Activated B cell treated with CpG ODN at 0.5 μM for 24 hours (primary cell): ENCODE data around the gene TMEM132D. TPM values are rescaled to one million over a fixed set of nuclear protein-coding genes. Genes with fewer than 3 reads are reported as not detected.

Experiments used
- ATAC-seq: fragments of 200-7000 bp; cut with Tn5 transposase; one replicate; pipeline ENCODE4 v1.10.0; 2021; ENCODE audit warnings: low read depth, mild to moderate bottlenecking, moderate library complexity
- CTCF ChIA-PET: fragments of 350-600 bp; sonication (Branson Sonifier 250); formaldehyde crosslinking; loops from one replicate; lab custom pipeline; 2021; ENCODE audit warnings: antibody characterized with exemption; lab: Charles Lee
- POLR2A ChIA-PET: fragments of 350-600 bp; sonication (Branson Sonifier 250); formaldehyde crosslinking; loops from one replicate; lab custom pipeline; 2021; ENCODE audit warnings: antibody characterized with exemption; lab: Charles Lee
- DNase-seq: peaks from one replicate; pipeline ENCODE4 v3.0.0; 2022
- H3K27ac Mint-ChIP-seq: one replicate; pipeline ENCODE4 v1.8.0; 2020; ENCODE audit warnings: mixed read lengths
- H3K27me3 Mint-ChIP-seq: one replicate; pipeline ENCODE4 v1.8.0; 2021; ENCODE audit warnings: mixed read lengths
- H3K36me3 Mint-ChIP-seq: one replicate; pipeline ENCODE4 v1.8.0; 2021; ENCODE audit warnings: low read depth, mixed read lengths
- H3K4me1 Mint-ChIP-seq: one replicate; pipeline ENCODE4 v1.8.0; 2021; ENCODE audit warnings: mixed read lengths
- H3K4me3 Mint-ChIP-seq: one replicate; pipeline ENCODE4 v1.8.0; 2020; ENCODE audit warnings: mild to moderate bottlenecking, mixed read lengths
- H3K9me3 Mint-ChIP-seq: one replicate; pipeline ENCODE4 v1.8.0; 2020; ENCODE audit warnings: mixed read lengths
- intact Hi-C: fragments of 100-400 bp; cut with micrococcal nuclease; formaldehyde crosslinking; loops from one replicate; pipeline ENCODE4 v1.15.1; 2024
- total RNA-seq: library from RNA; stranded (reverse); gene quantifications from 2 replicates; pipeline ENCODE4 v1.2.3, GENCODE V29; 2022
- TF ChIP-seq, protein P1 (sequence below): fragments of 200-600 bp; IDR thresholded peaks from one replicate; pipeline ENCODE4 v1.8.0; 2022; ENCODE audit warnings: antibody characterized with exemption, mild to moderate bottlenecking

TMEM132D gene
- total RNA-seq, 1 donor from 2014 or later, result not detected

GRCh38 chr12:129815846-129816245, 88.0 kb downstream of the TMEM132D start:
- H3K4me3 Mint-ChIP-seq, result no peak overlapping the region
- CTCF ChIA-PET, result no interaction called here
- DNase-seq (no peak), ATAC-seq (no peak)
- H3K9me3 Mint-ChIP-seq, result no peaks in the 10 kb centered on the region
- TF ChIP-seq, protein P1, sequence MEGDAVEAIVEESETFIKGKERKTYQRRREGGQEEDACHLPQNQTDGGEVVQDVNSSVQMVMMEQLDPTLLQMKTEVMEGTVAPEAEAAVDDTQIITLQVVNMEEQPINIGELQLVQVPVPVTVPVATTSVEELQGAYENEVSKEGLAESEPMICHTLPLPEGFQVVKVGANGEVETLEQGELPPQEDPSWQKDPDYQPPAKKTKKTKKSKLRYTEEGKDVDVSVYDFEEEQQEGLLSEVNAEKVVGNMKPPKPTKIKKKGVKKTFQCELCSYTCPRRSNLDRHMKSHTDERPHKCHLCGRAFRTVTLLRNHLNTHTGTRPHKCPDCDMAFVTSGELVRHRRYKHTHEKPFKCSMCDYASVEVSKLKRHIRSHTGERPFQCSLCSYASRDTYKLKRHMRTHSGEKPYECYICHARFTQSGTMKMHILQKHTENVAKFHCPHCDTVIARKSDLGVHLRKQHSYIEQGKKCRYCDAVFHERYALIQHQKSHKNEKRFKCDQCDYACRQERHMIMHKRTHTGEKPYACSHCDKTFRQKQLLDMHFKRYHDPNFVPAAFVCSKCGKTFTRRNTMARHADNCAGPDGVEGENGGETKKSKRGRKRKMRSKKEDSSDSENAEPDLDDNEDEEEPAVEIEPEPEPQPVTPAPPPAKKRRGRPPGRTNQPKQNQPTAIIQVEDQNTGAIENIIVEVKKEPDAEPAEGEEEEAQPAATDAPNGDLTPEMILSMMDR, result no peak
- no peaks in the 10 kb centered on the region for H3K36me3 Mint-ChIP-seq
- no peaks in the 10 kb centered on the region for H3K27me3 Mint-ChIP-seq
- intact Hi-C loops, result no loop called here
- H3K4me1 Mint-ChIP-seq, result no peaks in the 10 kb centered on the region
- H3K27ac Mint-ChIP-seq, result no peak overlapping the region
- POLR2A ChIA-PET, result no interaction called here

DNA sequence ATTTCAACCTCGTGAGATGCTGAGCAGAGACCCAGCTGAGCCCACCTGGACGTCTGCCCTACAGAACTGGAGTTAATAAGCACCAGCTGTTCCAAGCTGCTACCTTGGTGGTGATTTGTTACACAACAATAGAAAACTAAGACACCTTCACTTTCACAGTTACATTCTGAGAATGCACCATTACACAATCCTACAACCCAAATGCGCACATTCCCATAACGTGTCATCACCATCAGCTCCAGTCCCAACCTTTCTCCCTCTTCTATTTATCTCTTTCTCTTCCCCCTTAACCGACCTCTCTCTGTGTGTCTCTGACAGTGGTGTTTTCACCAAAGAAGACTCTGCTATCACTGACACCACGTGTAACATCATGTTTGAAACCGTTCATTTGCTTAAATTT, 91.9 kb downstream of the TMEM132D start:
- Mint-ChIP-seq H3K27ac (no peak overlapping the region), H3K4me1 (no peaks in the 10 kb centered on the region), H3K27me3 (no peaks in the 10 kb centered on the region), H3K4me3 (no peak overlapping the region), H3K36me3 (no peaks in the 10 kb centered on the region), H3K9me3 (peaks cover 5% of the 10 kb centered on the region)
- TF ChIP-seq, protein P1, result no peak
- ATAC-seq (no peak), DNase-seq (no peak)
- intact Hi-C loops, result no loop called here
- ChIA-PET POLR2A (no interaction called here), CTCF (no interaction called here)

GRCh38 chr12:129807136-129807535, 96.7 kb downstream of the TMEM132D start:
- ChIA-PET POLR2A (no interaction called here), CTCF (no interaction called here)
- no peak overlapping the region for H3K27ac Mint-ChIP-seq
- intact Hi-C loops, result no loop called here
- no peak for DNase-seq
- TF ChIP-seq, protein P1, result no peak
- H3K36me3 Mint-ChIP-seq, result no peaks in the 10 kb centered on the region
- H3K4me3 Mint-ChIP-seq, result no peak overlapping the region
- ATAC-seq, result no peak
- H3K4me1 Mint-ChIP-seq, result no peaks in the 10 kb centered on the region
- H3K27me3 Mint-ChIP-seq, result no peaks in the 10 kb centered on the region
- peaks cover 5% of the 10 kb centered on the region for H3K9me3 Mint-ChIP-seq

DNA sequence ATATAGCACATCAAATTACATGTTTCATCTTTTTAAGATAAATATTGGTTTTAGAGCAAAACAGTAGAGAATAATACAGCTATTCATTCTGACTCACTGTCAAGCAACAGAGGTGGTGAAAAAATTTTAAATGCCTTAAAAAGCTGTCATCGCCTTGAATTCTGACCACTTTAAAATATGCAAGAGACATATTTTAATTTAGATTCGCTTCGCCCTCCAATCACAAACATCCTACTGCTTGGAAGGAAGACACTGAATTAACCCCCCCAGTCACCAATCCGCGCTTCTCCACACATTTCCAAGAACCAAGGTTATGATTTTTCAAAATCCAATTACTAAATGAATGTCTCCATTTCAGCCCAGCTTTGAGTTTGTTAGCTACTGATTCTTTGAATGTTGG, 112.4 kb downstream of the TMEM132D start:
- no peak for DNase-seq
- Mint-ChIP-seq H3K4me3 (no peak overlapping the region), H3K9me3 (peaks cover 2% of the 10 kb centered on the region), H3K36me3 (no peaks in the 10 kb centered on the region), H3K4me1 (no peaks in the 10 kb centered on the region), H3K27me3 (no peaks in the 10 kb centered on the region), H3K27ac (no peak overlapping the region)
- POLR2A ChIA-PET, result no interaction called here
- no peak for ATAC-seq
- CTCF ChIA-PET, result no interaction called here
- TF ChIP-seq, protein P1, result no peak
- intact Hi-C loops, result no loop called here

GRCh38 chr12:129790930-129791329, 112.9 kb downstream of the TMEM132D start:
- DNase-seq, result no peak
- ChIA-PET POLR2A (no interaction called here), CTCF (no interaction called here)
- Mint-ChIP-seq H3K27ac (no peak overlapping the region), H3K4me1 (no peaks in the 10 kb centered on the region), H3K27me3 (no peaks in the 10 kb centered on the region), H3K9me3 (peaks cover 2% of the 10 kb centered on the region), H3K36me3 (no peaks in the 10 kb centered on the region), H3K4me3 (no peak overlapping the region)
- no peak for ATAC-seq
- intact Hi-C loops, result no loop called here
- TF ChIP-seq, protein P1, result no peak
